ENCODE data around the gene MUC6.

The MUC6 gene

DNA sequence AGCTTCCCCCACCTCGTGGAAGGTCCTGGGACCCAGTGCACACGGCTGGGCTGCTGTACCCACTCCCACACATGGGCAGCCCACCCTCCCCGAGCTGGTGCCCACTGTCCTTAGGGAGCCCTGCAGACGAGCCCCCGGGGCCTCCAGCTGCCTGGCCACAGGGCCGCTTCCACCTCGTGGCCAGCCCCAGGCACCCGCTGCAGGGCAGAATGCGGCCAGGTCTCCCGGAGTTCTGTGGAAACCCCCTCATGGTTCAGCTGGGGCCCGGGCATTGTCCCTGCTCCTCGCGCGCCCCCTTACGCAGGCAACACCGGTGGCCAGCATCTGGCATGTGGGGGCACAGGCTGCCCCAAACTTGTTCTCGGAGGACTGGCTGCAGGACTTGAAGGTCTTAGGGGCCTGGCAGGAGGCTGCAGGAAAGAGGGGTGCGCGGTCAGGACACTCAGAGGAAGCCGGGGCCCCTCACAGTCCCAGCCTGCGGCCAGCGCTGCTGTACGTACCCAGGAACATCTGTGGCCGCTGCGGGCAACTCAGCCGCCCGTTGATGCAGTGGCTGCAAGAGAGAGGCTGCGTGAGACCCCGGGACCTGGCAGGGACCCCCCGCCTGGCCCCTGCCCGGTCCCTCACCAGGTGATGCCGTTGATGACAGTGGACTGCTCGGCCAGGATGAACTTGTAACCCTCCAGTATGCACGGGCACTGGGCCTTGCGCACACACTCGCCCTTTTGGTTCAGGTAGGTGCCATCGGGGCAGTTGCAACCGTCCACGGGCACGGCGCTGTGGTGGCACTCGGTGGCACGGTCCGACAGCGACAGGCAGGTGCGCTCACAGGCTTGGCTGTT is 9.7 kb downstream of the MUC6 start:
- no peak for DNase-seq
- Mint-ChIP-seq H3K36me3 (ENCODE audit: low read depth) (no peaks in the 10 kb centered on the region), H3K9me3 (no peaks in the 10 kb centered on the region), H3K27ac (no peak overlapping the region), H3K4me1 (no peaks in the 10 kb centered on the region), H3K4me3 (no peak overlapping the region), H3K27me3 (ENCODE audit: low read depth, poor library complexity) (peaks cover 4% of the 10 kb centered on the region)
- TF ChIP-seq, protein P1, sequence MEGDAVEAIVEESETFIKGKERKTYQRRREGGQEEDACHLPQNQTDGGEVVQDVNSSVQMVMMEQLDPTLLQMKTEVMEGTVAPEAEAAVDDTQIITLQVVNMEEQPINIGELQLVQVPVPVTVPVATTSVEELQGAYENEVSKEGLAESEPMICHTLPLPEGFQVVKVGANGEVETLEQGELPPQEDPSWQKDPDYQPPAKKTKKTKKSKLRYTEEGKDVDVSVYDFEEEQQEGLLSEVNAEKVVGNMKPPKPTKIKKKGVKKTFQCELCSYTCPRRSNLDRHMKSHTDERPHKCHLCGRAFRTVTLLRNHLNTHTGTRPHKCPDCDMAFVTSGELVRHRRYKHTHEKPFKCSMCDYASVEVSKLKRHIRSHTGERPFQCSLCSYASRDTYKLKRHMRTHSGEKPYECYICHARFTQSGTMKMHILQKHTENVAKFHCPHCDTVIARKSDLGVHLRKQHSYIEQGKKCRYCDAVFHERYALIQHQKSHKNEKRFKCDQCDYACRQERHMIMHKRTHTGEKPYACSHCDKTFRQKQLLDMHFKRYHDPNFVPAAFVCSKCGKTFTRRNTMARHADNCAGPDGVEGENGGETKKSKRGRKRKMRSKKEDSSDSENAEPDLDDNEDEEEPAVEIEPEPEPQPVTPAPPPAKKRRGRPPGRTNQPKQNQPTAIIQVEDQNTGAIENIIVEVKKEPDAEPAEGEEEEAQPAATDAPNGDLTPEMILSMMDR (IDR thresholded peaks at IDR 0.05): no peak

DNA sequence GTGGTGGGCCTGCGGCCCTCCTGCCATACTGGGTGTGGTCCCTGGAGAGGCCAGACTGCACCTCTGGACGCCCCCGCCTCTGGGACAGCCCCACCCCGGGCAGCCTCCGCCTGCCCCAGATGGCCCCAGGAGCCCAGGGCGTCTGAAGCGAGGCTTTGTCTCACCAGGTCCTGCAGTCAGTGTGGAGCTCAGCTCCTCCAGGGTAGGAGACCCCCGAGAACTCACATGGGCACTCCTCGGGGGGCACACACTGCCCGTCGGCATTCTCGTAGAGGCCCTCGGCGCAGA is 10.4 kb downstream of the MUC6 start:
- TF ChIP-seq, protein P1 (IDR thresholded peaks at IDR 0.05): no peak
- no peak overlapping the region for H3K4me3 Mint-ChIP-seq
- DNase-seq: no peak
- H3K36me3 Mint-ChIP-seq (ENCODE audit: low read depth): no peaks in the 10 kb centered on the region
- H3K27ac Mint-ChIP-seq: no peak overlapping the region
- no peaks in the 10 kb centered on the region for H3K4me1 Mint-ChIP-seq
- no peaks in the 10 kb centered on the region for H3K9me3 Mint-ChIP-seq
- H3K27me3 Mint-ChIP-seq (ENCODE audit: low read depth, poor library complexity): peaks cover 4% of the 10 kb centered on the region

DNA sequence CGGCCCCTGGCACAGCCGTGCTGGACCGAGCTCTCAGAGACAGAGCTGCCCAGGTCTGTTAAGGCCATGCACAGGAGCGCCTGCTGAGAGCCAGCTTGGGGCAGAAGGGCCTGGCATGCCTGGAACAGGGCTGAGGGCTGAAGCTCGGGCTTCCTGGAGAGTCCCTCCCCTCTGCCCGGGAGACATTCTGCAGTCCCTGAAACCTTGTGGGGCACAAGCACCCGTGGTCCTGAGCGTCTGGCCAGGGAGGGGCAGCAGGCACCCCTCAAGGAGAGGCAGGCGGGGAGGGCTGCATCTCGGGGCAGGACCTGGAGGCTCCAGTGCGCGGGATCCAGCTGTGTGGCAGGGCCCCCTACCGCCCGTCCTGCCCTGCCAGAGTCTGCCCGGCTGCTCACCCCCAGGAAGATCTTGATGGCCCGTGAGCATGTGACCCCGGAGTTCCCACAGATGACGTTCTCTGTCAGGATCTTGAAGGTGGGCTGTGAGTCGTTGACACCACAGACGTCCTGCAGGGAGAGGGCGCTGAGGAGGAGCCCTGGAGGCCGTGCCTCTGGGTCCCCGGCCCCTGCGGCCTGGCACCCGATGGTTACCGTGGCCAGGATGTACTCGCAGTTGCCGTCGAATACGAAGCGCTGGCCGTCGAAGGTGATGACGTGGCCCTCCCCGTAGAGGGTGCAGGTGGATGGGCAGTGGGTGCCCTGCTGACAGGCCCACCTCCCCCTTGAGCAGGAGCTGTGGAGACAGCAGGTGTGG is 10.9 kb downstream of the MUC6 start:
- no peaks in the 10 kb centered on the region for H3K9me3 Mint-ChIP-seq
- TF ChIP-seq, protein P1 (IDR thresholded peaks at IDR 0.05): no peak
- no peak for DNase-seq
- H3K27me3 Mint-ChIP-seq (ENCODE audit: low read depth, poor library complexity): peaks cover 4% of the 10 kb centered on the region
- H3K4me3 Mint-ChIP-seq: no peak overlapping the region
- H3K36me3 Mint-ChIP-seq (ENCODE audit: low read depth): no peaks in the 10 kb centered on the region
- H3K27ac Mint-ChIP-seq: no peak overlapping the region
- no peaks in the 10 kb centered on the region for H3K4me1 Mint-ChIP-seq

DNA sequence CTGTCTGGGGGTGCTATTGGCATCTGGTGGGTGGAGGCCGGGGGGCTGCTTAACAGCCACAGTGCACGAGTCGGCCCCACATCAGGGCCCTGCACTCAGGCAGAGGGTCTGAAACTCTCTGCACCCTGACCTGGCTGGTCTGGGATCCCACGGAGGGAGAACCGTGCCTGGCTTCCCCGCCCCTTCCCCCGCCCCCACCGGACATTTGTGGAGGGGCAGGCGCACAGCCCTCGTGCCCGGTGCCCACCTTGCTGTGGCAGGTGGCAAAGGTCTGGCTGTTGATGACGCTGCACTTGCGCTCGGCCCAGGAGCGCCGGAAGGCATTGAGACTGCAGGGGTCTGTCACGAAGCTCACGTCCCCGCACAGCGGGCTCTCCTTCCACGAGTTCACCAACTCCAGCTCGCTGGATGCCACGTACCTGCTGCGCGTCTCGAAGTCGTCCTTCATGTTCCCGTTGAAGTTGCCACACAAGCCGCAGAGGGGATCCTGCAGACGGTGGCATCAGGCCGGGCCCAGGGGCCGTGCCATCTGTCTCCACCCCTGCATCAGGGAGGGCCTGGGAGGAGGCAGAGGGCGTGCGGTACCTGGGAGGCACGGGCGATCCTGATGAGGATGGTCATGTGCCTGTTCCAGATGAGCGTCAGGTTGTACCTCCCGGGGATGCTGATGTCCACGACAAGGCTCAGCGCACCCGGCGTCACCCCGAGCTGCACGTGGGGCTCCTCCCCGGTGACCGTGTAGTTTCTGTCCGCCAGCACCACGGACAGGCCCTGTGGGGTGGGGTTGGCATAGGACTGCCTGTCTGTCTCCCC is 11.7 kb downstream of the MUC6 start:
- Mint-ChIP-seq H3K9me3 (no peaks in the 10 kb centered on the region), H3K27me3 (ENCODE audit: low read depth, poor library complexity) (peaks cover 4% of the 10 kb centered on the region), H3K4me1 (no peaks in the 10 kb centered on the region), H3K4me3 (no peak overlapping the region), H3K36me3 (ENCODE audit: low read depth) (no peaks in the 10 kb centered on the region), H3K27ac (no peak overlapping the region)
- DNase-seq: no peak
- TF ChIP-seq, protein P1 (IDR thresholded peaks at IDR 0.05): no peak

DNA sequence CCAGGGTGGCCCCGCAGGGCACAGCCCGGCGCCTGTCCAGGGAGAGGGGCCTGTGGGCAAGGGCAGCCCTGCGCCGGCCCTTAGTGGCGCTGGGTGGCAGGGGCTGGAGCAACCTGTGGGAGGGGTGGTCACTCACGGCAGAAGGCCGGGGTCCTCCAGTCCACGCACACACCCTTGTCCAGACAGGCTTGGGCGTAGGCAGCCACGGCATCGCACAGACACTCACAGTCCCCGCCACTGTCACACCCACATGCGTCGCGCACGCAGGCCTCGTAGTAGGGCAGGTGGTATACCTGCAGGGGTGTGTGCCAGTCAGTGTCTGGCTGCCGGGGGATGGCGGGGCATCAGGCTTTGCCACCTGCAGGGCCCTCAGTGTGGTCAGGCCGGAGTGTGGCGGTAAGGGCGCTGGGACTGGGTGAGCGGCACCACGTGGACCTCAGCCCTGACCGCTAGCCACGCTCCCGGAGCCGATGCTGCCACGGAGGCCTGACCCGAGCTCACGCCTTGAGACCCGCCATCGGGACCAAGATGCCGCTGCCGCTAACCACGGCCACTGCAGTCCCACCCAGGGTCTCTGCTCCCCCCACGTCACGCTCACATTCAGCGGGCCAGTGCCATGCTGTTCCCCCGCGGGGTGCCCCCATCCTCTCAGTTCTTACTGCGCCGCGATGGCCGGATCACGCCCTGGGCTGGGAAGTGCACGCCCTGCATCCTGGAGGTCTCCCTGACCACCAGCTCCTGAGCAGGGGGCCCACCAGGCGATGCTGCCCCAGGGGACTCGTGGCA is 12.5 kb downstream of the MUC6 start:
- TF ChIP-seq, protein P1 (IDR thresholded peaks at IDR 0.05): no peak
- no peak overlapping the region for H3K27ac Mint-ChIP-seq
- DNase-seq: no peak
- no peaks in the 10 kb centered on the region for H3K36me3 Mint-ChIP-seq (ENCODE audit: low read depth)
- H3K9me3 Mint-ChIP-seq: no peaks in the 10 kb centered on the region
- no peak overlapping the region for H3K4me3 Mint-ChIP-seq
- no peaks in the 10 kb centered on the region for H3K4me1 Mint-ChIP-seq
- H3K27me3 Mint-ChIP-seq (ENCODE audit: low read depth, poor library complexity): peaks cover 4% of the 10 kb centered on the region
